OCI-LY7 (cell line): ENCODE data around the gene SCRG1. TPM values are rescaled to one million over a fixed set of nuclear protein-coding genes. Genes with fewer than 3 reads are reported as not detected.

Source experiments
- BruUV-seq: library from RNA; stranded (reverse); fragments of 400-500 nt; replicated peaks from 2 replicates; lab custom pipeline; 2021; lab: Mats Ljungman, UMichigan
- CTCF ChIA-PET: fragments of 300-600 bp; sonication (Branson Sonifier 250); formaldehyde crosslinking; loops from one replicate; lab custom pipeline; 2022; ENCODE audit warnings: antibody characterized with exemption; ENCODE audit not compliant: unreplicated experiment; lab: Charles Lee
- POLR2A ChIA-PET: fragments of 300-600 bp; sonication (Branson Sonifier 250); formaldehyde crosslinking; loops from one replicate; lab custom pipeline; 2022; ENCODE audit warnings: antibody characterized with exemption; lab: Charles Lee
- DNase-seq: peaks from one replicate; pipeline ENCODE4 v3.0.0-alpha.2; 2015; ENCODE audit warnings: low spot score
- H2AFZ ChIP-seq: fragments of 200-600 bp; sonication (generic), shearing (Covaris generic); 2 replicates; pipeline ENCODE4 v1.6.1; 2014; ENCODE audit warnings: mild to moderate bottlenecking, antibody characterized with exemption, low read length, moderate library complexity
- H3K27ac ChIP-seq: fragments of 200-600 bp; sonication (generic); 2 replicates; pipeline ENCODE4 v1.5.1; 2014; ENCODE audit warnings: mixed run types, low read depth, mild to moderate bottlenecking, moderate library complexity, low read length, inconsistent platforms; ENCODE audit not compliant: poor library complexity, severe bottlenecking
- H3K36me3 ChIP-seq: fragments of 200-600 bp; sonication (generic); 2 replicates; pipeline ENCODE4 v1.6.1; 2014; ENCODE audit warnings: mild to moderate bottlenecking, antibody characterized with exemption, low read length, moderate library complexity, mixed read lengths; ENCODE audit not compliant: insufficient read depth
- H3K4me1 ChIP-seq: fragments of 200-600 bp; sonication (generic); 2 replicates; pipeline ENCODE4 v1.5.1; 2014; ENCODE audit warnings: mild to moderate bottlenecking, low read length; ENCODE audit not compliant: insufficient read depth, poor library complexity, severe bottlenecking
- H3K4me2 ChIP-seq: fragments of 200-600 bp; sonication (generic); 2 replicates; pipeline ENCODE4 v1.6.1; 2014; ENCODE audit warnings: mild to moderate bottlenecking, low read length
- H3K4me3 ChIP-seq: fragments of 200-600 bp; sonication (generic); 2 replicates; pipeline ENCODE4 v1.5.1; 2014; ENCODE audit warnings: mild to moderate bottlenecking, low read depth, low read length; ENCODE audit not compliant: poor library complexity, severe bottlenecking
- H3K79me2 ChIP-seq: fragments of 200-600 bp; sonication (generic); 2 replicates; pipeline ENCODE4 v1.6.1; 2016; ENCODE audit warnings: low read depth, mild to moderate bottlenecking, low read length, moderate library complexity, mixed read lengths; ENCODE audit not compliant: insufficient read depth
- H3K9me2 ChIP-seq: fragments of 200-600 bp; sonication (generic); 2 replicates; pipeline ENCODE4 v1.6.1; 2016; ENCODE audit warnings: mild to moderate bottlenecking, low read length, mixed read lengths; ENCODE audit not compliant: insufficient read depth
- H3K9me3 ChIP-seq: fragments of 200-600 bp; sonication (generic); 2 replicates; pipeline ENCODE4 v1.6.1; 2014; ENCODE audit warnings: mild to moderate bottlenecking, mixed run types, low read length, mixed read lengths
- H4K20me1 ChIP-seq: fragments of 200-600 bp; sonication (generic); 2 replicates; pipeline ENCODE4 v1.6.1; 2014; ENCODE audit warnings: mild to moderate bottlenecking, antibody characterized with exemption, low read length, moderate library complexity, mixed read lengths; ENCODE audit not compliant: insufficient read depth
- CTCF ChIP-seq: fragments of 200-600 bp; sonication (generic); conservative IDR thresholded peaks from 2 replicates; pipeline ENCODE4 v1.5.1; 2014; ENCODE audit warnings: mild to moderate bottlenecking, antibody characterized with exemption, low read length, moderate library complexity, mixed read lengths
- EZH2phosphoT487 ChIP-seq: fragments of 200-600 bp; sonication (generic); IDR thresholded peaks from 2 replicates; pipeline ENCODE4 v1.6.1; 2018; ENCODE audit warnings: low read depth, borderline replicate concordance, mild to moderate bottlenecking, mixed run types, antibody characterized with exemption, low read length, moderate library complexity, mixed read lengths
- intact Hi-C: fragments of 100-400 bp; cut with micrococcal nuclease; formaldehyde crosslinking; loops from one replicate; pipeline ENCODE4 v1.10.0; 2022; ENCODE audit not compliant: unreplicated experiment
- total RNA-seq, 2 experiments: library from RNA; depleted of rRNA in 1 of 2; stranded (reverse); fragments of >200 nt in 1 of 2; shearing (Covaris generic) in 1 of 2; gene quantifications; 2 replicates each; pipeline ENCODE4 v1.2.3, GENCODE V29; 2014 to 2022

The SCRG1 gene
- total RNA-seq, 2 experiments from 2014 or later, result not detected

GRCh38 chr4:173371292-173372192 lies 27.4 kb downstream of the SCRG1 start:
- Histone ChIP-seq H2AFZ (0 out of 2 replicates have a peak overlapping the region, but pooled peaks have one; percentile 23), H3K4me2 (peak overlapping the region; percentile 92), H3K4me3 (peak overlapping the region; percentile 83), H3K79me2 (peaks cover 73% of the 10 kb centered on the region), H3K9me3 (no peaks in the 10 kb centered on the region), H3K36me3 (peaks cover 33% of the 10 kb centered on the region), H4K20me1 (peaks cover 6% of the 10 kb centered on the region; the same call in 1 of the 2 replicates), H3K9me2 (no peaks in the 10 kb centered on the region), H3K4me1 (peaks cover 31% of the 10 kb centered on the region), H3K27ac (peak overlapping the region; percentile 91)
- CTCF ChIA-PET, result interaction anchor here (1.1 to 1.3 kb wide), 2 partner anchors 37 to 52 kb away, joined by 4 read pairs; partner anchors contain the start of gene HMGB2
- DNase-seq, result peak; percentile 73
- intact Hi-C loops, result loop anchor here (10.0 kb wide), 1 partner anchor 913 kb away; the partner anchor contains the start of genes CEP44 and FBXO8
- POLR2A ChIA-PET, result interaction anchor here (0.6 to 13.3 kb wide), 15 partner anchors 12 to 253 kb away, joined by 3 to 336 read pairs (median 4); partner anchors contain the start of gene HMGB2
- TF ChIP-seq EZH2phosphoT487 (no peak), CTCF (no peak)
- no TSS peak for BruUV-seq

DNA sequence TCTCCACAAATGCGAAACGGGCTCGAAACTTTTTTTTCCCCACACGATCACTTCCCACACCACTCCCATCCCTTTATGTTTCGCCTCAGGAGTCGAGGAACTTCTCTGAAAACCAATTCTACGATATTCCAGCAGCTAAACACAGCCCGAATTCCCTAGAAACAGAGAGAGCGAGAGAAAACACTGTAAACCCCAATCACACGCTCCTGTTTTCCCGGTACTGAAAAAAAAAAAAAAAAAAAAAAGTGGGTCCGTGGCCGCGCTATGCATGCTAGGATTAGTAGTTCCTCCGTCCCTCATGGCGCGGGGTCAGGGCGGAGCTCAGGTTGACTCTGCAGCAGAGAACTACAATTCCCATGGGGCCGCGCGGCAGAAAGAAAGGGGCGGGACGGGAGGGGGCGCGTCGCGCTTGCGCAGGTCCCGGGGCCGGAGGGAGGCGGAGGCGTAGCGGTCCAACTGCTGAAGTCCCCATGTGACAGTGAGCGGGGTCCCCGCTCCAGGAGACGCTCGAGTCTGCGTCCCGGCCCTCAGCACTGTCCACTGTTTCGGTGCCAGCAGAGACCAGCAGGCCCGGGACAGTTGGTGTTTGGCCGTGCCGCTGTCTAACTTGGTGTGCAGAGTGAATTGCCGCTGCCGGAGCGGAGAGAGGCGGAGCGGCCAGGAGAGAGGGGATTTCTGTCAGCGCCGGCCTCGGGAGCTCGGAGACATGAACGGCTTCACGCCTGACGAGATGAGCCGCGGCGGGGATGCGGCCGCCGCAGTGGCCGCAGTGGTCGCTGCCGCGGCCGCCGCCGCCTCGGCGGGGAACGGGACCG lies 28.2 kb downstream of the SCRG1 start, which contains the start of gene SAP30:
SAP30 (plus strand) TSS at position 478 of the 815 bp plus-strand sequence; CDS start at position 707, 229 bp downstream.
- Histone ChIP-seq H3K9me3 (no peaks in the 10 kb centered on the region), H3K4me1 (peaks cover 39% of the 10 kb centered on the region), H3K9me2 (no peaks in the 10 kb centered on the region), H3K27ac (peak within 1 kb of the TSS; percentile 91), H3K4me3 (peak within 1 kb of the TSS; percentile 83), H3K36me3 (peaks cover 25% of the 10 kb centered on the region), H4K20me1 (peaks cover 6% of the 10 kb centered on the region; the same call in 1 of the 2 replicates), H2AFZ (peak within 1 kb of the TSS; percentile 62), H3K4me2 (peak within 1 kb of the TSS; percentile 97), H3K79me2 (peaks cover 71% of the 10 kb centered on the region)
- no TSS peak for BruUV-seq
- DNase-seq, result peak; percentile 98
- CTCF ChIA-PET, result interaction anchor here (0.6 to 1.1 kb wide), 3 partner anchors 76 to 237 kb away, joined by 3 to 7 read pairs (median 4); no protein-coding TSS in a partner anchor
- intact Hi-C loops, result loop anchor here (1.0 to 10.0 kb wide), 2 partner anchors 36 to 914 kb away; partner anchors contain the start of genes CEP44, FBXO8 and HMGB2
- POLR2A ChIA-PET, result interaction anchor here (0.6 to 13.3 kb wide), 26 partner anchors 12 to 498 kb away, joined by 3 to 336 read pairs (median 4); partner anchors contain the start of genes GALNT7 and HMGB2
- no peak for TF ChIP-seq EZH2phosphoT487
